Cardiac ventricle fibroblast (primary cell): ENCODE measurements around the gene ZC3H8. TPM values are rescaled to one million over a fixed set of nuclear protein-coding genes. Genes with fewer than 3 reads are reported as not detected.

ENCODE experiments used
- total RNA-seq: library from RNA; depleted of rRNA; stranded (reverse); fragments of >200 nt; gene quantifications from 2 replicates; pipeline ENCODE4 v1.2.3, GENCODE V29; 2015

ZC3H8 gene
- 5.6 and 17.7 TPM in 2 replicates for total RNA-seq

GRCh38 chr2:112254466-112255240, at the start of gene ZC3H8:
Gene ZC3H8 (minus strand): TSS chr2:112255042. CDS start chr2:112254981, 61 bp downstream.

GRCh38 chr2:112275311-112275886, 20.6 kb upstream of the ZC3H8 start, which contains the start of gene ZC3H6:
Gene ZC3H6 (plus strand): TSS chr2:112275597. CDS start chr2:112275995, 398 bp downstream.

Other genes with a start within 250 kb of the ZC3H8 start
- gene TMEM87B, start 199.8 kb downstream of the ZC3H8 start, total RNA-seq = 22.2 and 23.1 TPM in 2 replicates
- gene FBLN7, start 116.7 kb downstream of the ZC3H8 start, total RNA-seq = 4.6 and 8.9 TPM in 2 replicates
- gene ZC3H6, start 20.6 kb upstream of the ZC3H8 start, total RNA-seq = 3.5 and 4.7 TPM in 2 replicates
- gene RGPD8, start 178.6 kb upstream of the ZC3H8 start, total RNA-seq = 6.4 and 6.7 TPM in 2 replicates
- 19.6 and 23.7 TPM in 2 replicates for gene TTL, start 227.1 kb upstream of the ZC3H8 start, total RNA-seq